Measurements from ENCODE around the gene RAPGEF4. TPM values are rescaled to one million over a fixed set of nuclear protein-coding genes. Genes with fewer than 3 reads are reported as not detected.
A peak's percentile ranks its signal among the peaks of the same experiment; 100 is the strongest.

RAPGEF4 gene
- total RNA-seq, 1 donor from 2014 or later: 0.57 TPM

- H3K27ac Mint-ChIP-seq (ENCODE audit: unreplicated experiment): no peak overlapping the region
- no peaks in the 10 kb centered on the region for H3K36me3 Mint-ChIP-seq (ENCODE audit: low read depth)
- H3K4me1 Mint-ChIP-seq (ENCODE audit: low read depth): peaks cover 25% of the 10 kb centered on the region
- no peaks in the 10 kb centered on the region for H3K9me3 Mint-ChIP-seq (ENCODE audit: low read depth)
- H3K4me3 Mint-ChIP-seq (ENCODE audit: unreplicated experiment): no peak overlapping the region
- no peaks in the 10 kb centered on the region for H3K27me3 Mint-ChIP-seq (ENCODE audit: low read depth)
- DNase-seq (ENCODE audit: low spot score): no peak
- no peak for TF ChIP-seq CTCF (IDR thresholded peaks at IDR 0.05)
Observed at GRCh38 chr2:172924097-172924660, 188.5 kb downstream of the RAPGEF4 start.

- TF ChIP-seq CTCF (IDR thresholded peaks at IDR 0.05): no peak
- H3K4me3 Mint-ChIP-seq (ENCODE audit: unreplicated experiment): no peak overlapping the region
- no peaks in the 10 kb centered on the region for H3K36me3 Mint-ChIP-seq (ENCODE audit: low read depth)
- no peak overlapping the region for H3K27ac Mint-ChIP-seq (ENCODE audit: unreplicated experiment)
- H3K4me1 Mint-ChIP-seq (ENCODE audit: low read depth): peaks cover 35% of the 10 kb centered on the region
- H3K27me3 Mint-ChIP-seq (ENCODE audit: low read depth): no peaks in the 10 kb centered on the region
- no peak for DNase-seq (ENCODE audit: low spot score)
- no peaks in the 10 kb centered on the region for H3K9me3 Mint-ChIP-seq (ENCODE audit: low read depth)
Observed at GRCh38 chr2:172925600-172925999, 190.0 kb downstream of the RAPGEF4 start.

GRCh38 chr2:172926785-172927640 lies 191.4 kb downstream of the RAPGEF4 start:
- DNase-seq (ENCODE audit: low spot score): no peak
- H3K9me3 Mint-ChIP-seq (ENCODE audit: low read depth): no peaks in the 10 kb centered on the region
- H3K27me3 Mint-ChIP-seq (ENCODE audit: low read depth): no peaks in the 10 kb centered on the region
- H3K36me3 Mint-ChIP-seq (ENCODE audit: low read depth): no peaks in the 10 kb centered on the region
- TF ChIP-seq CTCF (IDR thresholded peaks at IDR 0.05): no peak
- H3K4me3 Mint-ChIP-seq (ENCODE audit: unreplicated experiment): no peak overlapping the region
- peaks cover 48% of the 10 kb centered on the region for H3K4me1 Mint-ChIP-seq (ENCODE audit: low read depth)
- H3K27ac Mint-ChIP-seq (ENCODE audit: unreplicated experiment): peak overlapping the region; percentile 80

- no peak for DNase-seq (ENCODE audit: low spot score)
- H3K27me3 Mint-ChIP-seq (ENCODE audit: low read depth): no peaks in the 10 kb centered on the region
- no peaks in the 10 kb centered on the region for H3K36me3 Mint-ChIP-seq (ENCODE audit: low read depth)
- no peak for TF ChIP-seq CTCF (IDR thresholded peaks at IDR 0.05)
- H3K4me1 Mint-ChIP-seq (ENCODE audit: low read depth): peaks cover 48% of the 10 kb centered on the region
- no peaks in the 10 kb centered on the region for H3K9me3 Mint-ChIP-seq (ENCODE audit: low read depth)
- H3K4me3 Mint-ChIP-seq (ENCODE audit: unreplicated experiment): peak overlapping the region; percentile 11
- H3K27ac Mint-ChIP-seq (ENCODE audit: unreplicated experiment): peak overlapping the region; percentile 80
Observed at GRCh38 chr2:172927641-172928357, 192.2 kb downstream of the RAPGEF4 start.

- Mint-ChIP-seq H3K9me3 (ENCODE audit: low read depth) (no peaks in the 10 kb centered on the region), H3K4me3 (ENCODE audit: unreplicated experiment) (no peak overlapping the region), H3K36me3 (ENCODE audit: low read depth) (no peaks in the 10 kb centered on the region), H3K4me1 (ENCODE audit: low read depth) (peaks cover 48% of the 10 kb centered on the region), H3K27ac (ENCODE audit: unreplicated experiment) (peak overlapping the region; percentile 80), H3K27me3 (ENCODE audit: low read depth) (no peaks in the 10 kb centered on the region)
- TF ChIP-seq CTCF (IDR thresholded peaks at IDR 0.05): peak; percentile 23
- no peak for DNase-seq (ENCODE audit: low spot score)
Observed at GRCh38 chr2:172928756-172929155, 193.1 kb downstream of the RAPGEF4 start.
